A673 (cell line): ENCODE results near the gene KIF19.

Experiments
- CTCF ChIP-seq: fragments of 300-800, 200-600 bp; sonication (generic); conservative IDR thresholded peaks from 2 replicates; pipeline ENCODE4 v1.5.1; 2017; ENCODE audit warnings: low read depth, mild to moderate bottlenecking, antibody characterized with exemption, low read length, moderate library complexity, mixed read lengths
- EZH2 ChIP-seq: fragments of 200-600 bp; sonication (generic); IDR thresholded peaks from 2 replicates; pipeline ENCODE4 v1.6.1; 2017; ENCODE audit warnings: borderline replicate concordance, low read depth, mild to moderate bottlenecking, mixed read lengths, antibody characterized with exemption, low read length; ENCODE audit not compliant: poor library complexity, severe bottlenecking

GRCh38 chr17:74368341-74369081 lies 42.5 kb downstream of the KIF19 start:
- peak; percentile 96 for TF ChIP-seq CTCF
- no peak for TF ChIP-seq EZH2
